GM18868 (cell line): ENCODE results near the gene TKTL1.
"Not testable (repeated sequence)": the region's sequence is repeated elsewhere in the genome, so short reads cannot be mapped to it uniquely, and the experiment has no call there.

ENCODE experiments used
- ATAC-seq: cut with Tn5 transposase; IDR thresholded peaks from one replicate; pipeline ENCODE4 v1.9.1; 2021; ENCODE audit warnings: mild to moderate bottlenecking, moderate library complexity; ENCODE audit not compliant: unreplicated experiment

The TKTL1 gene

DNA sequence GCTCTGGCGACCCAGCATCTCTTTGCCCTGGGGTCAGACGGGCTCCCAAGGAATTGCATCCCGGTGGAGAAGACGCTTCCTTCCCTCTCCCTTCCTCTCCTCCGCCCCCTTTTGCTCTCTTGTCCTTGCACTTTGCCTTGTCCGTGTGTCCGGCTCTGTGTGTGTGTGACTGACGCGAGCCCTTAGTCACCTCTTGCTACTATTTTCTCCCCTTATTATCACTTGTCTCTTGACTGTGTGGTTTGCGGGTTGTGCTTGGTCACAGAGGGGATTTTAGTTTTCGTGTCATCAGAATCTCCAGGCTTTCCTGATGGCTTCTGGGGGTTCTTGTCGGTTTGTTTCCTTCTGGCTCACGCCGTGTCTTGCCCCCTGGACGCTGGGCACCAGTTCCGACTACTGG lies 47.5 kb downstream of the TKTL1 start:
- not testable (repeated sequence) for ATAC-seq

GRCh38 chrX:154343620-154344019 lies 48.0 kb downstream of the TKTL1 start:
- ATAC-seq, result peak; percentile 23

DNA sequence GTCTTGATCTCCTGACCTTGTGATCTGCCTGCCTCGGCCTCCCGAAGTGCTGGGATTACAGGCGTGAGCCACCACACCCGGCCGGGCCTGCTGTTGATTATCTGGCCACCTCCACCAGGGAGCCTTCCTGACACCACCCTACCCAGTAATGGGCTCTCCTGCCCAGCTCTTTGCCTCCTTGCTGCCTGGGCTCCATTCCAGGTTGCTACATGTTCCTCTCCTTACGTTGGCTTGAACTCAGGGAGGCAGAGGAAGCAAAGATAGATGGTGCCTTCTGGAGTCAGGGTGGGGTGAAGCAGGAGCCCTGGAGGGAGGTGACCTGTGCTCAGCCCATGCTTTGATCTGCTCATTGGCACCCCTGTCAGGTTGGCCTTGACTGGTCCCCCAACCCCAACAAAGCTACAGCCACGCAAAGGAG lies 52.5 kb downstream of the TKTL1 start:
- no peak for ATAC-seq

DNA sequence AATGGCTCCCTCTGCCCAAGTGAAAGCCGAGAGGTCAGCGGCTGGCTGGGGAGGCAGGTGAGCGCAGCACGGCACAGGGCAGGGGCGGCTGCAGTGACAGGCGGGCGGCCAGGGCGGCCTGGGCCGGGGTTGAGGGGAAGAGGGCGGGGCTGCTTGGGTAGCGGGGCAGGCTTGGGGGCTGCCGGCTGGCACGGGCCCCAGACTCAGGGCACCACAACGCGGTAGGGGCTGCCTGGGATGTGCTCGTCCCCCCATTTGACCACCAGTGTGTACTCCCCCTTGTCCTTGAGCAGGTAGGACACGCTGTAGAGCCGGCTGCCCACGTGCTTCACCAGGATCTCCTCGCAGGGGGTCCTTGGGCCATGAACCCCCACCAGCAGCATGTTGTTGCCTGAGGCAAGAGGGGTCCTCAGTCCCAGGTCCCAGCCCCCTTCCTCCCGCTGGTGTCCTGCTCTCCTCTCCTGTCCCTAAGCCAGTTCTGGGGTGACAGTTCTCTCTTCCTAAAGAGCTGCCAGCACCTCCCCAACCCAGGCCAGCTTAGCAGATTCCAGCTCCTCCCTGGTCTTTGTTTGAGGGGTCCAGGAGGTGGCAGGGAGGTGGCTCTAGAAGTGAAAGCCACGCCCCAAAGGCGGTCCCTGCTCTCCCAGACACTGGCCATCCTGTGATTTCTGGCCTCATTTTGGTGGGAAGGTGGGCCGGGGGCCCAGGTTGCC lies 53.2 kb downstream of the TKTL1 start:
- ATAC-seq, result no peak

GRCh38 chrX:154349359-154349935 lies 53.9 kb downstream of the TKTL1 start:
- no peak for ATAC-seq

GRCh38 chrX:154349979-154350378 lies 54.4 kb downstream of the TKTL1 start:
- ATAC-seq, result no peak

DNA sequence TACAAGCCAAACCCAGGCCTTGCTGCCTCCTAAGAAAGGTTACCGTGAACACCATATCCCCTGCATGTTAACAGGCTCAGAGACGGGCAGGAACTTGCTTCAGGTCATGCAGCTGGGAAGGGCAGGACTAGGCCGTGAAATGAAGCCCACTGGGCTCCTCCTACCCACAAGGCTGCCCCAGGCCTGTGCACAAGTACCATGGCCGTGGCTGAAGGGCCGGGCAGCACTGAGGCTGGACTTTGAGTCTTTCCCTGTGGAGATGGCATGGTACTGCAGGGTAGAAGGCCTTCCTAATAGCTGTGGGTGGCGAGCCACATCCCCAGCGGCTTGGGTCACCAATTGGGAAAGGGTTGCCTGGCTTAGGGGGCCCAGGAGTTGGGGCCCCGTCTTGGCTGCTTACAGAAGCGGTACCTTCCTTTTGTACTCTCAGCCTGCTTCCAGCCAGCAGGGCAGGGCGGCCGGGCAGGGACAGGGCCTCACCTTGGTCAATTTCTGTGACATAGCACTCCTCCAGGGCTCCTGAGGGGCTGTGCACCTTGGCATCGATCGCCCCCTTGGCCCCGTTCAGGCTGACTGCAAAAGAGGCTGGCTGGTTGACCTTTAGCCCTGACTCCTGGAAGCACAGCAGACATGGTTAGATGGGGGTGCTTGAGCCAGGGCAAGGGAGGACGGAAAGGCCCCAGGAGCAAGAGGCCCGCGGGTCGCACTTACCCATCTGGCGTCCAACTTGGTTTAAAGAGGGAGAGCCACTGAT lies 55.0 kb downstream of the TKTL1 start:
- no peak for ATAC-seq

DNA sequence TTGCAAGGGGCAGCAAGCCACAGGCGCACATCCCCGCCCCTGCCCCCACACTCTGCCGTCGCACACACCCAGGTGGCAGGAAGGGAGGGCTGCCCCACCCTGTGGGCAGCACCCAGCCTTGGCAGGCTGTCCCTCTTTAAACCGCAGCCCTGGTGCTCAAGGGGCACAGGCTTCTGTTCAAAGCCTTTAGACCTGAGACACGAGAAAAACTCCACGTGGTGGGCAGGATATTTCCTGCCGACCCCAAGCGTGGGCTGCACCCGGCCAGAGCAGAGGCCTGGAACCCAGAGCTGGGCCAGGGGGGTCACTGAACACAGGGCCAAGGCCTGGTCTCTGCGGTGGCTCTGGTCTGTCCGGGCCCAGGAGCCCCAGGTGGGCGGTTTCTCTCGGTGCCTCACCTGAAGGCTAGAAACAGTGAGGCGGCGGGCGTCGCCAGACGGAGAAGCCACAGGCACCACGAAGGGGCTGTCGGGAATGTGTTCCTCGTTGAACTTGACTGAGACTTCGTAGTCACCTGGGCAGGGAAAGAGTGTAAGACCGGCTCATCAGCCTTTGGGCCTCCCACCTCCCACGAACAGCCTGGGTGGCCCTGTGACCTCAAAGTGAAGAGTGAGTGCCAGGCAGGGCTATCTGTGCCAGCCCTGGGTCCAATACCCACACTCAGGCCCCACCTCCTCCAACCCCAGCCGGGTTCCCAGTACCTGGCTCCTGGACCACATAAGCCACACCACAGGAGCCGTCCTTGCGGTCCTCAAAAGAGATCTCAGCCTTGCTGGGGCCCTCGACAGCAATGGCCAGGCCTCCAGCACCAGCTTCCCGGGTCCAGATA lies 55.8 kb downstream of the TKTL1 start:
- ATAC-seq, result no peak

DNA sequence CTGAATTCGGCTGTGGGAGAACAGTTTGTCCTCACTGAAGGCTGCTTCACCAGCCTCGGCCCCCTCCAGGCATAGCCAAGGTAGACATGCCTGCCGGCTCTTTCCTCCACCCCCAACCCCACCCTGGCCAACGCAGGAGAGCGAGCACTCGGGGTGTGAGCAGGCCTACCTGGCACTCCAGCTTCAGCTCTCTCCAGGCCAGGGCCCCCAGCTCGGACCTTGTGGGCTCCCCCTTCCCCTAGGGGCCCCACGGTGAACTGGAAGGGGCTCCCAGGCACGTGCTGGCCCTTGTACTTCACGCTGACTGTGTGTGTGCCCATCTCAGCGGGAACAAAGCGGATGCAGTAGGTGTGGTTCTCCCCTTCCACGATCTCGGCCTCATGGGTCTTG lies 56.4 kb downstream of the TKTL1 start:
- ATAC-seq, result no peak

DNA sequence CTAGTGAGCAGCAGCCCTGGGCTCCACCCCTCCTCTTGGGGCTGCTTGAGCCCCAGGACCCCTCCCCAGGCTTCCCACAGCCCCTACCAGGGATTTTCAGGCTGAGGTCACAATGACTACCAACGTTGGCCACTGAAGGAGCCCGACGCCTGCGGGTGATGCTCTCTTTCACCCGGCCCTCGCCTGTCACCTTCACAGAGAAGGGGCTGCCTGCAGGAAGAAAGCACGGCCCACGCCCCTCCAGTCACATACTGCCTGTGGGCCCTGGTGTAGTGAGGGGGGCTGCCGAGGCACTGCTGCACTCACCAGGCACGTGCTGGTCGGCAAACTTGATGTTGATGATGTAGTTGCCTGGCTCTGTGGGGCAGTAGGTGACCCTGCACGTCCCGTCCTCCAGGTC lies 56.9 kb downstream of the TKTL1 start:
- ATAC-seq, result no peak

DNA sequence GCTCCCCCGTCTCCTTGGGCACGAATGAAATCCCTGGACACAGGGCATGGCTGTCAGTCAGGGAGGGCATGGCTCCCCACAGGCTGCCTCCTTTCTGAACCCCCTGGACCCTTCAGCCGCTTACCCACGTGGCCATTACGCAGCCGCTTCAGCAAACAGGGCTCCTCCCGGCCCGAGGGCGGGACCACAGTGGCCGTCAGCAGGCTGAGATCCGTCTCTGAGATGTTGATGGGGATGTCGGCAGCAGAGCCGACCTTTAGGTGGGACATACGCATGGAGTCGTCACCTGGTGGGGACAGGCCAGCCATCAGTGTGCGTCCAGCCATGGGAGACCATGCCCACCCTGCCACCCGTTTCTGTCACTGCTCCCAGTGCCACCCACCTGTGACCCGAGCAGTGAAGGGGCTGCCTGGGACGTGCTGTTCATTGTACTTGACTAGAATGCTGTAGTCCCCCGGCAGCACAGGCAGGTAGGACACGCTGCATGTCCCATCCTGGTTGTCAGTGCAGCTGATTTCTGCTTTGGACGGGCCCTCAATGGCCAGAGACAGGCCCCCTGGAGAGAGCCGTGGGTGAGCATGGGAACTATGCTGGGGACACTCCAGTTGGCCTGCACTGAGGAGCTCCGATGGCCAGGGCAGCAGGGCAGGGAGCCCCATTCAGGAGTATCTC lies 57.7 kb downstream of the TKTL1 start:
- ATAC-seq, result no peak

DNA sequence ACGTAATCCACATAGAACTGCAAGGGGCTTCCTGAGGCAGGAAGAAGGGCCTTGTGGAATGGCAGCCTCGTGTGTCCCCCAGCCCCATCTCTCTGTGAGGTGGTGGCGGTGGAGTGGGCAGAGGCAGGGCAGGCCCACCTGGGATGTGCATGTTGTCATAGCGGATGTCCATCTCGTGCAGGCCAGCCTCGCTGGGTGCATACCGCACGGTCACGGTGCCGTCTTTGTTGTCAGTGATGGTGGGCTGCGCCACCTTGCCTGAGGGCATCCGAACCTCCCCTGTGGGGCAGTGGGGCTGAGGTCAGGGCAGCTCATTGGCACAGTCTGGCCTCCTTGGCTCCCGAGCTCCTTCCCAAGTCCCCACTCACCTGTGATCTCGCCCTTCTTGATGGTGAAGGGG lies 58.4 kb downstream of the TKTL1 start:
- ATAC-seq, result no peak

DNA sequence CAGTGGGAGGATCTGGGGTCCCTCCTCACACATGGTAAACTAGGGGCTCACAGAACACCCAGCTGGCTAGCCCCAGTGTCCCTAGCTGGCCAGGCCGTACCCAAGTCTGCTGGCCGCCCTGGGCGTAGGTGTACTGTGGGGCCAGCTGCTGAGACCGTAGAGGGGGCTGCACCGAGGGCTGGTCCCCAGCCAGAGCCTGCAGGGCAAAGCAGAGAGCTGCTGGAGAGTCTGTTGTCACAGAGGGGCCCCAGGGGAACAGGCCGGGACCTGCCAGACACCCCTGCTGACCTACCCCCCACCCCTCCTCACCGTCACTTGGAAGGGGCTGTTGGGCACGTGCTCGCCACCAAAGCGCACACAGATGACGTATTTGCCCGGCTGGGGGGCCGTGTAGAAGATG lies 58.9 kb downstream of the TKTL1 start:
- ATAC-seq, result no peak

DNA sequence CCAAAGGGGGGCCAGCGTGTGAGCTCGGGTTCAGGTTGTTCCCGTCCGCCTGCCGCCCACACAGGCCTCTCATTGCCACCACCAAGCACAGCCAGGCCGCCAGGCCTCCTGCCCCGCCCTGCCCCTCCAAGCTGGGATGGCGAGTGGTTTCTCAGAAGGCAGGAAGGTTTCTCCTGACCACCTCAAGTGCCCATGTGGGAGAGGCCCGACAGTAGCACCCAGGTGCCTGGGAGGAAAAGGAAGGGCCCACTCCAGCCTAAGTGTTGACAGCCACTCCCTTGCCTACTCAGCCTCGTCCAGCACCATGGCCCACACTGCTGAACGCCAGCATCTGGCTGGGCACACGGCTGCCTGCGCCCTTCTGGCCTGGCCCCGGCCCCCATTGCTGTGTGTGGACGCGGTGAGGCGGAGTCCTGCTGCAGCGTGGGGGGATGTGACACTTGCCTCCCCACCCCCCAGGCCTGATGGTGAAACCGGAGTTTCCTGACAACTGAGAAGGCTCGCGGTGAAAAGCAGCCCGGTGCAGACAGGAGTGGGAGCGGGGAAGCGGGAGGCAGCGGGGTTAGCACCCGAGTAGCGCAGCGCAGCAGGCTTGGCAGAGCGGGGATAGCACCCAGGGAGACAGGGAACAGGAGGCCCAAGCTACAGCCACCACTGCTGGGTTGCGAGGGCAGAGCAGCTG lies 59.6 kb downstream of the TKTL1 start:
- ATAC-seq, result no peak

DNA sequence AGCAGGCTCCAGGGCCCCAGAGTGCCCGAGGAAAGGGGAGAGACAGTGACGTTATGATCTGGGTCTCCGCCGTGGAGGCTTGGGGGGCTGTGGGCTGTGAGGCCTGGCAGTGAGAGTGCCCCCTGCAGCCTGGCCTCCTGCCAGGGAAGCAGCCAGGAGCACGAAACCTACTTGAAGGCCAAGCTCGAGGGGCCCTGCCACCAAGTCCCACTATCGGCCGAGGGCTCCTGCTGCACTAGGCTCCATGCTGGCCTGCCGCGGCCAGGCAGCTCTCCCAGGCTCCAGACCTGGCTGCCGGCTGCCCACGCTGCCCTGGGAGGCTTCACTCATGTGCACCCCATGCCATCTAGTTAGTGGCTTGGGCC lies 60.2 kb downstream of the TKTL1 start:
- no peak for ATAC-seq

GRCh38 chrX:154356596-154356995 lies 61.0 kb downstream of the TKTL1 start:
- ATAC-seq, result no peak

DNA sequence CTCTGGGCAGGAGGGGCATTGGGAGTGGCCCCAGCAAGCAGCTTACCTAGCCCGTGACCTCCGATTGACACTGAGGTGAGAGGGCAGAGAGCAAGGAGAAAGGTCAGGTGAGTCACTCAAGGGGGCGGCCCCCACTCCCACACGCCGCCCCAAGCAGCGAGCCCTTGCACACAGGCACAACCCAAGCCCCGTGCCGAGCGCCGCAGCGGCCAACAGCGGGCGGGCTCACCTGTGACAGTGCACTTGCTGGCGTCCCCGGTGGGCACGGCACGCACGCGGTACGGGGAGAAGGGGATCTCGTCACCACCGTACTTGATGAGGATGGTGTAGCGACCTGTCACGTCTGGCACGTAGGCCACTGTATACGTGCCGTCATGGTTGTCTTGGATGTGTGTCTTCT lies 61.6 kb downstream of the TKTL1 start:
- ATAC-seq, result no peak

DNA sequence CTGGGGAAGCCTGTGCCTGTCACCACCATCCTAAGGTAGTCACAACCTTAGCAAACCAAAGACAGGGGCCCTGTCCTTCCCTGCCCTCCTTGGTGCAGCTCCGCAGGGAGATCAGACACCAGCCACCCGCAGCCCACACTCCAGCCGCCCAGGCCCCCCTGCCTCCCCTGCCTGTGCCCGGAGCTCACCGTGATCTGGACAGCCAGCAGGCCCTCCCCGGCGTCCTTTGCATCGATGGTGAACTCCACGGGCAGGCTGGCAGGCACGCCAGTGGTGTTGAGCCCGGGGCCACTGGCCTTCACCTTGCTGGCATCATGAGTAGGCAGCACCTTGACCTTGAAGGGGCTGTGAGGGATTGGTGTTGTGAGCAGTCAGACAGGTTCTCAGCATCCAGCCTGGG lies 62.4 kb downstream of the TKTL1 start:
- no peak for ATAC-seq

GRCh38 chrX:154358829-154359228 lies 63.2 kb downstream of the TKTL1 start:
- no peak for ATAC-seq
